GM19035 (cell line): ENCODE results near the gene TMEM164.

Experiments used
- ATAC-seq: cut with Tn5 transposase; IDR thresholded peaks from one replicate; pipeline ENCODE4 v1.9.1; 2021; ENCODE audit not compliant: unreplicated experiment

TMEM164 gene

GRCh38 chrX:110003167-110004156 lies 548 bp downstream of the TMEM164 start:
- peak; percentile 18 for ATAC-seq

GRCh38 chrX:110004215-110004614 lies 1.3 kb downstream of the TMEM164 start:
- no peak for ATAC-seq

- ATAC-seq, result no peak
Measured at GRCh38 chrX:110004731-110005369, 1.9 kb downstream of the TMEM164 start.

- no peak for ATAC-seq
Measured at GRCh38 chrX:110006161-110006560, 3.2 kb downstream of the TMEM164 start.

GRCh38 chrX:110006821-110007375 lies 4.0 kb downstream of the TMEM164 start:
- ATAC-seq, result no peak

- no peak for ATAC-seq
Measured at GRCh38 chrX:110008011-110008635, 5.2 kb downstream of the TMEM164 start.

GRCh38 chrX:110012818-110013485 lies 10.0 kb downstream of the TMEM164 start:
- ATAC-seq, result no peak

- ATAC-seq, result no peak
Measured at GRCh38 chrX:110013968-110014367, 11.1 kb downstream of the TMEM164 start.

GRCh38 chrX:110015032-110015431 lies 12.1 kb downstream of the TMEM164 start:
- ATAC-seq, result no peak

- no peak for ATAC-seq
Measured at GRCh38 chrX:110015915-110016314, 13.0 kb downstream of the TMEM164 start.

- no peak for ATAC-seq
Measured at GRCh38 chrX:110020536-110020935, 17.6 kb downstream of the TMEM164 start.

GRCh38 chrX:110021258-110022022 lies 18.5 kb downstream of the TMEM164 start:
- ATAC-seq, result no peak

- no peak for ATAC-seq
Measured at GRCh38 chrX:110022599-110023448, 19.9 kb downstream of the TMEM164 start.

GRCh38 chrX:110025395-110025794 lies 22.5 kb downstream of the TMEM164 start:
- ATAC-seq, result no peak

- ATAC-seq, result no peak
Measured at GRCh38 chrX:110026099-110026844, 23.4 kb downstream of the TMEM164 start.

- no peak for ATAC-seq
Measured at GRCh38 chrX:110032534-110033147, 29.7 kb downstream of the TMEM164 start.

GRCh38 chrX:110034036-110034435 lies 31.1 kb downstream of the TMEM164 start:
- ATAC-seq, result no peak
